ENCODE measurements around the gene SPRN. TPM values are rescaled to one million over a fixed set of nuclear protein-coding genes. Genes with fewer than 3 reads are reported as not detected.
A peak's percentile ranks its signal among the peaks of the same experiment; 100 is the strongest.

The SPRN gene
- total and polyA plus RNA-seq, 2 donors from 2014 or later = not detected

DNA sequence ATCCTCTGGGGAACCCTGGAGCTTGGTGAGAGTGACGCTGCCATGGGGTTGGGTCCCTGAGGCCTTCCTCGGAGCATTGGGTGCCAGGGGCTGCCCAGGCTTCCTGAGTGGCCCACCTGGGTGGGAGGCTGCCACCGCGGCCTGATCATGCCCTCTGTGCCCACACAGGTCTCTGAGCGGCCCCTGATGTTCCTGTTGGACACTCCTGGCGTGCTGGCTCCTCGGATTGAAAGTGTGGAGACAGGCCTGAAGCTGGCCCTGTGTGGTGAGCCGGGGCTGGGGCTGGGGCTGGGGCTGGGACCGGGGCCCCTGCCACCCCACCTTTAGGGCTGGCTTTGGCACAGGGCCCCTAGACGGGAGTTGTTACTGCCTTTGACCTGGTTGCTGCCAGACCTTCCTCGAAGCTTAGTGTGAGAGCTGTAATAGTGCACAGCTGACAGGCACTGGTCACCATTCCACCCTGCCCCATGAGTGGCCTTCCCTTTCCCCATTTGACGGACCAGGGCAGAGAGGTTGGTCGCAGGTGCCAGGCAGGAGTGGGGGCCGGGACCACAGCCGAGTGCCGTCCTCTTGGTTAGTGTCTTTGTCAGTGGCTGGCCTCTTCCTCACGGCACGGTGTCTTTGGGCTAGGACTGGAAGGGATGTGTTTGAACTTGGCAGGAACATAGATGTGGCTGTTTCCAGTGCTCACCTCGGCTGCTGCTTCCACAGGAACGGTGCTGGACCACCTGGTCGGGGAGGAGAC is 22.3 kb downstream of the SPRN start:
- FAIRE-seq = no peak
- peaks cover 3 to 42% (median 23%) of the 10 kb centered on the region in 3 donors for H3K36me3 ChIP-seq (ENCODE audit: control insufficient read depth in 2 of 3, insufficient read depth in 3 of 3, low read length in 3 of 3)
- no peaks in the 10 kb centered on the region for H3K27me3 ChIP-seq (ENCODE audit: control insufficient read depth, insufficient read depth, low read length)
- TF ChIP-seq, protein P1, sequence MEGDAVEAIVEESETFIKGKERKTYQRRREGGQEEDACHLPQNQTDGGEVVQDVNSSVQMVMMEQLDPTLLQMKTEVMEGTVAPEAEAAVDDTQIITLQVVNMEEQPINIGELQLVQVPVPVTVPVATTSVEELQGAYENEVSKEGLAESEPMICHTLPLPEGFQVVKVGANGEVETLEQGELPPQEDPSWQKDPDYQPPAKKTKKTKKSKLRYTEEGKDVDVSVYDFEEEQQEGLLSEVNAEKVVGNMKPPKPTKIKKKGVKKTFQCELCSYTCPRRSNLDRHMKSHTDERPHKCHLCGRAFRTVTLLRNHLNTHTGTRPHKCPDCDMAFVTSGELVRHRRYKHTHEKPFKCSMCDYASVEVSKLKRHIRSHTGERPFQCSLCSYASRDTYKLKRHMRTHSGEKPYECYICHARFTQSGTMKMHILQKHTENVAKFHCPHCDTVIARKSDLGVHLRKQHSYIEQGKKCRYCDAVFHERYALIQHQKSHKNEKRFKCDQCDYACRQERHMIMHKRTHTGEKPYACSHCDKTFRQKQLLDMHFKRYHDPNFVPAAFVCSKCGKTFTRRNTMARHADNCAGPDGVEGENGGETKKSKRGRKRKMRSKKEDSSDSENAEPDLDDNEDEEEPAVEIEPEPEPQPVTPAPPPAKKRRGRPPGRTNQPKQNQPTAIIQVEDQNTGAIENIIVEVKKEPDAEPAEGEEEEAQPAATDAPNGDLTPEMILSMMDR (IDR thresholded peaks at IDR 0.05; ENCODE audit: borderline replicate concordance, extremely low read depth, insufficient read depth) = no peak
- H3K9me3 ChIP-seq (ENCODE audit: control insufficient read depth in 2 of 3, insufficient read depth in 1 of 3, low read length in 3 of 3) = no peaks in the 10 kb centered on the region
- H3K4me1 ChIP-seq (ENCODE audit: control insufficient read depth in 2 of 3, insufficient read depth in 2 of 3, low read depth in 1 of 3, low read length in 3 of 3) = no peaks in the 10 kb centered on the region
- H3K27ac ChIP-seq (ENCODE audit: low read depth in 2 of 2, low read length in 2 of 2) = no peak overlapping the region
- H3K4me3 ChIP-seq (ENCODE audit: low read length in 3 of 3) = no peak overlapping the region
- intact Hi-C loops (cut with DNase I) = no loop called here
- H3K9ac ChIP-seq (ENCODE audit: low read length in 3 of 3) = no peak overlapping the region
- peak in 1 of 5 donors; percentile 66 for DNase-seq

DNA sequence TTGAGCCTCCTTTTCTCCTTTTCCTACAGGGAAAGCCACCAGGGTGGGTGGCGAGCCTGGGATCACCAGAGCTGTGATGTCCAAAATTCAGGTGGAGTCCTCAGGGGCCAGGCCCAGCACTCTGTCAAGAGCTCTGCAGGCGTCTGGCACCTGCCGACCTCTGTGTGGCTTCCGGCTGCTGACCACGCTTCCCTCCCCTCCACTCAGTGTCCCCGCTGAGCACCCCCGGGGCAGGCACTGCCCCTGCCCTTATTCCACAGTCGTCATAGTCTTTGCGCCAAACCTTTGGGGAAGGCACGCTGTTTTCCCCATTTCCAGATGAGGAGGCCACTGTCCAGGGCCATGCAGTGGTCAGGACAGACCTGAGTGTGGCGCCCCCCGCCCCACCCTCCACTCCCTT is 22.9 kb downstream of the SPRN start:
- Histone ChIP-seq H3K4me3 (ENCODE audit: low read length in 3 of 3) (no peak overlapping the region), H3K36me3 (ENCODE audit: control insufficient read depth in 2 of 3, insufficient read depth in 3 of 3, low read length in 3 of 3) (peaks cover 0 to 42% (median 22%) of the 10 kb centered on the region in 3 donors), H3K9ac (ENCODE audit: low read length in 3 of 3) (no peak overlapping the region), H3K27me3 (ENCODE audit: control insufficient read depth, insufficient read depth, low read length) (no peaks in the 10 kb centered on the region), H3K9me3 (ENCODE audit: control insufficient read depth in 2 of 3, insufficient read depth in 1 of 3, low read length in 3 of 3) (no peaks in the 10 kb centered on the region), H3K27ac (ENCODE audit: low read depth in 2 of 2, low read length in 2 of 2) (no peak overlapping the region), H3K4me1 (ENCODE audit: control insufficient read depth in 2 of 3, insufficient read depth in 2 of 3, low read depth in 1 of 3, low read length in 3 of 3) (no peaks in the 10 kb centered on the region)
- DNase-seq (peak in 1 of 5 donors; percentile 64), FAIRE-seq (no peak)
- TF ChIP-seq, protein P1 (IDR thresholded peaks at IDR 0.05; ENCODE audit: borderline replicate concordance, extremely low read depth, insufficient read depth) = no peak
- intact Hi-C loops (cut with DNase I) = no loop called here

DNA sequence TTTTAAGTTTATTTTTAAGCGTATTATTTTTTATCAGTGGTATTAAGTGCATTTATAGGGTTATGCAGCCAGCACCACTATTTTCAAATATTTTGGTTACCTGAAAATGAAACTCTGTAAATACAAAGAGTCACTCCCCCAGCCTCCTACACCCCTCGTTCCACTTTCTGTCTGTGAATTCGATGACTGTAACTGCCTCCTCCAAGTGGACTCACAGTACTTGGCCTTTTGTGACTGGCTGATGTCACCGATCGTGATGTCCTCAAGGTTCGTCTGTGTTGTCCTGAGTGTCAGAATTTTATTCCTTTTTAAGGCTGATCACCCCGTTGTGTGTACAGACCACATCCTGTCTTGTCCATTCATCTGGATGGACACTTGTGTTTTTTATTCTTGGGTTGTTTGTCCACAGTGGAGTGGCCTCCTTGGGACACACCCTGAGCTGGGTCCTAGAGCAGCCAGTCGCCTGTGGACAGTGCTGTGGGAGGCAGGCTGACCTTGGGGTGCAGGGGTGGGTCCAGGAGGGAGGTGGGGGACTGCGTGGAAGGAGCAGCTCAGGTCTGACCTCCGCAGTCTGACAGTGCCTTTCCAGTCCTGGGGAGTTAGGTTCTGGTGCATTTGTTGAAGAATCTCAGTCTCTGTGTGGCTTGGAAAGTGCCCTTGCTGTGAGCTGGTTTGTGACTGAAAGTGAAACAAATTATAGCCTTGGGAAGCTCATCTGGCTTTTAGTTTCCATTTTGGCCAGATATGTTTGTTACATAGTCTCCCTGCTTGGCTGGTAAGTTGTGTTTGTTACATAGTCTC is 23.6 kb downstream of the SPRN start:
- FAIRE-seq (no peak), DNase-seq (peak in 1 of 5 donors; percentile 62)
- Histone ChIP-seq H3K36me3 (ENCODE audit: control insufficient read depth in 2 of 3, insufficient read depth in 3 of 3, low read length in 3 of 3) (peaks cover 0 to 42% (median 26%) of the 10 kb centered on the region in 3 donors), H3K27me3 (ENCODE audit: control insufficient read depth, insufficient read depth, low read length) (no peaks in the 10 kb centered on the region), H3K9ac (ENCODE audit: low read length in 3 of 3) (no peak overlapping the region), H3K4me1 (ENCODE audit: control insufficient read depth in 2 of 3, insufficient read depth in 2 of 3, low read depth in 1 of 3, low read length in 3 of 3) (no peaks in the 10 kb centered on the region), H3K9me3 (ENCODE audit: control insufficient read depth in 2 of 3, insufficient read depth in 1 of 3, low read length in 3 of 3) (no peaks in the 10 kb centered on the region), H3K4me3 (ENCODE audit: low read length in 3 of 3) (no peak overlapping the region), H3K27ac (ENCODE audit: low read depth in 2 of 2, low read length in 2 of 2) (no peak overlapping the region)
- intact Hi-C loops (cut with DNase I) = no loop called here
- TF ChIP-seq, protein P1 (IDR thresholded peaks at IDR 0.05; ENCODE audit: borderline replicate concordance, extremely low read depth, insufficient read depth) = no peak
